Measurements from ENCODE around the gene GBP4.

- TF ChIP-seq CTCF (IDR thresholded peaks at IDR 0.05) (no peak), ZFX (IDR thresholded peaks at IDR 0.05; ENCODE audit: borderline replicate concordance) (no peak)
Observed at GRCh38 chr1:89191314-89191713, 7.4 kb downstream of the GBP4 start.

Data from 22Rv1 (cell line).